Spleen (tissue), 11 donors: ENCODE data around the gene CANT1. TPM values are rescaled to one million over a fixed set of nuclear protein-coding genes. Genes with fewer than 3 reads are reported as not detected.
A peak's percentile ranks its signal among the peaks of the same experiment; 100 is the strongest.

ENCODE experiments used
- DNase-seq: peaks from one replicate; pipeline ENCODE4 v3.0.0-alpha.2; 2020
- H3K27ac ChIP-seq, 8 donors: fragments of 200-600 bp; sonication (generic) in 7 of 8; 1 replicate in 4 of 8; 2 replicates in 4 of 8; pipeline versions ENCODE4 v1.5.0 to v1.8.0; 2016 to 2021; ENCODE audit warnings: inconsistent platforms in 4 of 8, mild to moderate bottlenecking in 4 of 8, moderate library complexity in 1 of 8
- H3K27me3 ChIP-seq, 7 donors: fragments of 200-600 bp; sonication (generic) in 6 of 7; replicated peaks in 1 of 7; 1 replicate in 4 of 7; 2 replicates in 3 of 7; pipeline versions ENCODE4 v1.5.0 to v1.8.0; 2016 to 2021; ENCODE audit warnings: inconsistent platforms in 3 of 7, mild to moderate bottlenecking in 1 of 7
- H3K36me3 ChIP-seq, 6 donors: fragments of 200-600 bp; sonication (generic) in 5 of 6; 1 replicate in 4 of 6; 2 replicates in 2 of 6; pipeline versions ENCODE4 v1.5.0 to v1.8.0; 2016 to 2021; ENCODE audit warnings: inconsistent platforms in 2 of 6
- H3K4me1 ChIP-seq, 6 donors: fragments of 200-600 bp; sonication (generic) in 5 of 6; 1 replicate in 3 of 6; 2 replicates in 3 of 6; pipeline versions ENCODE4 v1.5.0 to v1.8.0; 2016 to 2021; ENCODE audit warnings: inconsistent platforms in 3 of 6
- H3K4me3 ChIP-seq, 8 donors: fragments of 200-600 bp; sonication (generic) in 7 of 8; 1 replicate in 4 of 8; 2 replicates in 4 of 8; pipeline versions ENCODE4 v1.5.0 to v1.8.0; 2016 to 2021; ENCODE audit warnings: inconsistent platforms in 4 of 8, mild to moderate bottlenecking in 4 of 8, moderate library complexity in 2 of 8
- H3K9me3 ChIP-seq, 8 donors: fragments of 200-600 bp; sonication (generic) in 7 of 8; 1 replicate in 4 of 8; 2 replicates in 4 of 8; pipeline versions ENCODE4 v1.5.0 to v1.8.0; 2016 to 2021; ENCODE audit warnings: inconsistent platforms in 4 of 8
- CTCF ChIP-seq, 11 experiments: fragments of 200-600 bp in 7 of 11; fragments of 450-650 bp in 4 of 11; sonication (generic) in 4 of 11; IDR thresholded peaks in 8 of 11; conservative IDR thresholded peaks in 3 of 11; 1 replicate in 7 of 11; 2 replicates in 4 of 11; pipeline versions ENCODE4 v1.4.0 to v1.8.0; 2016 to 2021; ENCODE audit warnings: antibody characterized with exemption in 11 of 11, inconsistent platforms in 4 of 11, mild to moderate bottlenecking in 1 of 11
- POLR2A ChIP-seq, 3 donors: fragments of 450-650 bp; IDR thresholded peaks; one replicate each; pipeline ENCODE4 v1.5.1; 2017; ENCODE audit warnings: antibody characterized with exemption in 3 of 3, mild to moderate bottlenecking in 1 of 3
- POLR2AphosphoS5 ChIP-seq, 3 donors: sonication (generic); formaldehyde crosslinking; IDR thresholded peaks; one replicate each; pipeline ENCODE4 v1.5.1; 2017; ENCODE audit warnings: antibody characterized with exemption in 3 of 3
- WGBS, 5 donors: extraction: QIAGEN DNeasy Blood & Tissue Kit in 3 of 5; methylation state at CpG; one replicate each; pipeline versions ENCODE4 v1.1.5 to v1.1.7; 2013 to 2018; 5-methylcytosine and 5-hydroxymethylcytosine counted together
- intact Hi-C: fragments of 100-400 bp; cut with DNase I; formaldehyde crosslinking; loops from one replicate; pipeline ENCODE4 v1.15.0; 2023; ENCODE audit warnings: low total_unique reads
- polyA plus RNA-seq, 3 donors: library from polyadenylated mRNA; stranded (reverse); fragments of 200-250 nt; gene quantifications; one replicate each; pipeline ENCODE4 v1.2.1, GENCODE V29; 2013
- total RNA-seq, 7 donors: library from RNA; depleted of rRNA in 3 of 7; stranded (reverse); fragments of >200 nt in 3 of 7; fragmentation: NEBNext Ultra II Directional in 4 of 7; extraction: Animal tissue kit (Norgen Biotek cat#: 25700) in 4 of 7; gene quantifications; one replicate each; pipeline versions ENCODE4 v1.1.0 to v1.2.1, GENCODE V29; 2016 to 2021
- donor health status: healthy with polysubstance abuse.
- donor health status: DM: no; HTN: no; CAD: no; lungs with moderate emphysema.
- donor health status: DM: no; HTN: no; CAD: no.
- donor health status: Bipolar disorder and iron deficiency.
- donor health status: healthy.
- donor health status: DM: no; HTN: no; CAD: no.
- donor health status: DM: yes; HTN: yes; CAD: no.

The CANT1 gene
- total and polyA plus RNA-seq, 10 donors, result 11.2 to 76.6 (median 50.2) TPM

- H3K27ac ChIP-seq, result peak overlapping the region; percentile 35 to 88 (median 80)
- peak in 1 of 3 donors; percentile 14 for TF ChIP-seq POLR2AphosphoS5 (IDR thresholded peaks at IDR 0.05)
- TF ChIP-seq POLR2A (IDR thresholded peaks at IDR 0.05), result no peak
- no peak for DNase-seq
- peaks cover 10 to 98% (median 66%) of the 10 kb centered on the region in 6 donors for H3K4me1 ChIP-seq
- no peaks in the 10 kb centered on the region for H3K9me3 ChIP-seq
- intact Hi-C loops, result no loop called here
- peaks cover 2 to 100% (median 92%) of the 10 kb centered on the region in 6 donors for H3K36me3 ChIP-seq
- WGBS, 5 donors, result 80 to 93% (median 86%) methylated on average over 34 of the region's 34 CpGs
- H3K27me3 ChIP-seq, result no peaks in the 10 kb centered on the region
- H3K4me3 ChIP-seq, result peak overlapping the region in 1 of 8 donors; percentile 5
These were observed 14.4 kb downstream of the CANT1 start for GRCh38 chr17:78995022-78995760.

- whole genome bisulfite sequencing, 5 donors, result 77 to 91% (median 81%) methylated on average over 16 to 22 of the region's 22 CpGs
- no peaks in the 10 kb centered on the region for H3K27me3 ChIP-seq
- peak overlapping the region in 1 of 8 donors; percentile 36 for H3K4me3 ChIP-seq
- H3K36me3 ChIP-seq, result peaks cover 2 to 100% (median 89%) of the 10 kb centered on the region in 6 donors
- H3K4me1 ChIP-seq, result peaks cover 10 to 90% (median 63%) of the 10 kb centered on the region in 6 donors
- no peak for TF ChIP-seq POLR2AphosphoS5 (IDR thresholded peaks at IDR 0.05)
- no peak for TF ChIP-seq POLR2A (IDR thresholded peaks at IDR 0.05)
- no peak for TF ChIP-seq CTCF (IDR thresholded peaks at IDR 0.05 in 8 of 11, conservative IDR thresholded peaks at IDR 0.05 in 3 of 11)
- peak overlapping the region; percentile 35 to 88 (median 80) for H3K27ac ChIP-seq
- intact Hi-C loops, result no loop called here
- DNase-seq, result no peak
- H3K9me3 ChIP-seq, result no peaks in the 10 kb centered on the region
These were observed 15.4 kb downstream of the CANT1 start for GRCh38 chr17:78993981-78994671.

- Histone ChIP-seq H3K27ac (peak overlapping the region; percentile 35 to 88 (median 80)), H3K9me3 (no peaks in the 10 kb centered on the region), H3K36me3 (peaks cover 2 to 95% (median 81%) of the 10 kb centered on the region in 6 donors), H3K27me3 (no peaks in the 10 kb centered on the region), H3K4me3 (peak overlapping the region in 1 of 8 donors; percentile 36), H3K4me1 (peaks cover 10 to 86% (median 61%) of the 10 kb centered on the region in 6 donors)
- WGBS, 5 donors, result 56 to 70% (median 67%) methylated on average over 49 of the region's 49 CpGs
- TF ChIP-seq POLR2A (IDR thresholded peaks at IDR 0.05) (no peak), POLR2AphosphoS5 (IDR thresholded peaks at IDR 0.05) (peak; percentile 83 to 84 (median 83)), CTCF (IDR thresholded peaks at IDR 0.05 in 8 of 11, conservative IDR thresholded peaks at IDR 0.05 in 3 of 11) (peak; percentile 51 to 89 (median 77))
- intact Hi-C loops, result no loop called here
- DNase-seq, result no peak
These were observed 16.2 kb downstream of the CANT1 start for GRCh38 chr17:78993241-78993956.

GRCh38 chr17:78992542-78993212, 16.9 kb downstream of the CANT1 start:
- H3K36me3 ChIP-seq, result peaks cover 2 to 88% (median 74%) of the 10 kb centered on the region in 6 donors
- no peaks in the 10 kb centered on the region for H3K9me3 ChIP-seq
- peak overlapping the region in 1 of 8 donors; percentile 36 for H3K4me3 ChIP-seq
- intact Hi-C loops, result no loop called here
- 70 to 85% (median 78%) methylated on average over 12 of the region's 12 CpGs for WGBS, 5 donors
- peak overlapping the region in 7 of 8 donors; percentile 54 to 88 (median 81) for H3K27ac ChIP-seq
- DNase-seq, result no peak
- TF ChIP-seq CTCF (IDR thresholded peaks at IDR 0.05 in 8 of 11, conservative IDR thresholded peaks at IDR 0.05 in 3 of 11) (no peak), POLR2AphosphoS5 (IDR thresholded peaks at IDR 0.05) (no peak), POLR2A (IDR thresholded peaks at IDR 0.05) (no peak)
- peaks cover 10 to 86% (median 61%) of the 10 kb centered on the region in 6 donors for H3K4me1 ChIP-seq
- H3K27me3 ChIP-seq, result no peaks in the 10 kb centered on the region
